K562 (cell line): ENCODE results near the gene PACSIN3. TPM values are rescaled to one million over a fixed set of nuclear protein-coding genes. Genes with fewer than 3 reads are reported as not detected.

Source experiments
- ATAC-seq: fragments of 200-7000 bp; cut with Tn5 transposase; 3 replicates; pipeline ENCODE4 v1.9.1; 2020; ENCODE audit warnings: moderate library complexity
- BruUV-seq: library from RNA; stranded (reverse); fragments of 400-500 nt; replicated peaks from 2 replicates; lab custom pipeline; 2021; lab: Mats Ljungman, UMichigan
- CTCF ChIA-PET: fragments of 300-600 bp; formaldehyde crosslinking; extraction: SDS; loops from one replicate; lab custom pipeline; 2021; ENCODE audit warnings: low intra/inter-chr PET ratio; lab: Yijun Ruan, JAX
- POLR2A ChIA-PET: fragments of 300-600, 350-650 bp; sonication (Branson Sonifier 250); formaldehyde crosslinking; extraction: SDS; loops from one replicate; lab custom pipeline; 2021; ENCODE audit warnings: antibody characterized with exemption, inconsistent platforms; lab: Yijun Ruan, JAX
- DNase-seq, 4 experiments: peaks; one replicate each; pipeline versions ENCODE4 v3.0.0 to v3.0.0-alpha.2; 2011 to 2018; ENCODE audit warnings: low spot score in 3 of 4, mixed read lengths in 3 of 4; ENCODE audit errors: extremely low read depth in 1 of 4
- FAIRE-seq: peaks from 2 replicates; lab custom pipeline; 2011; peaks lifted over from hg19 to GRCh38; lab: Jason Lieb, UNC
- H2AFZ ChIP-seq: 2 replicates; pipeline ENCODE4 v1.6.0; 2011; ENCODE audit warnings: low read depth, low read length, control low read depth, inconsistent platforms
- H3K27ac ChIP-seq: fragments of 200-600 bp; 3 replicates; pipeline ENCODE4 v1.8.0; 2011; ENCODE audit warnings: low read depth, mild to moderate bottlenecking, control low read depth, inconsistent platforms, low read length, moderate library complexity, mixed read lengths; ENCODE audit errors: extremely low read depth
- H3K27me3 ChIP-seq, 2 experiments: fragments of 300-600 bp in 1 of 2; 2 replicates in 1 of 2; 3 replicates in 1 of 2; pipeline versions ENCODE4 v1.6.0 to v1.8.0; 2011; ENCODE audit warnings: inconsistent platforms in 2 of 2, low read length in 2 of 2, mild to moderate bottlenecking in 1 of 2, mixed read lengths in 1 of 2, moderate library complexity in 1 of 2; ENCODE audit not compliant: control insufficient read depth in 2 of 2, insufficient read depth in 2 of 2
- H3K36me3 ChIP-seq: fragments of 300-600 bp; 3 replicates; pipeline ENCODE4 v1.8.0; 2011; ENCODE audit warnings: mild to moderate bottlenecking, low read length, inconsistent platforms; ENCODE audit not compliant: control insufficient read depth, insufficient read depth
- H3K4me1 ChIP-seq, 2 experiments: fragments of 200-600 bp in 1 of 2; replicated peaks in 1 of 2; 2 replicates in 1 of 2; 3 replicates in 1 of 2; pipeline versions ENCODE4 v1.5.1 to v1.8.0; 2011; ENCODE audit warnings: inconsistent platforms in 2 of 2, low read length in 2 of 2, mild to moderate bottlenecking in 1 of 2, mixed read lengths in 1 of 2, moderate library complexity in 1 of 2; ENCODE audit not compliant: control insufficient read depth in 2 of 2, insufficient read depth in 2 of 2
- H3K4me2 ChIP-seq: 2 replicates; pipeline ENCODE4 v1.6.1; 2011; ENCODE audit warnings: low read length, control low read depth, inconsistent platforms, mixed read lengths; ENCODE audit not compliant: insufficient read depth
- H3K4me3 ChIP-seq: fragments of 200-600 bp; sonication (generic), shearing (Covaris generic); 2 replicates; pipeline ENCODE4 v1.5.1; 2016; ENCODE audit warnings: control low read depth, inconsistent platforms
- H3K79me2 ChIP-seq: fragments of 200-600 bp; 3 replicates; pipeline ENCODE4 v1.8.0; 2011; ENCODE audit warnings: low read length, inconsistent platforms; ENCODE audit not compliant: control insufficient read depth, insufficient read depth
- H3K9ac ChIP-seq, 2 experiments: 2 replicates each; pipeline versions ENCODE4 v1.6.0 to v1.6.1; 2011; ENCODE audit warnings: low read depth in 2 of 2, low read length in 2 of 2, control low read depth in 1 of 2, inconsistent platforms in 1 of 2, mild to moderate bottlenecking in 1 of 2, mixed read lengths in 1 of 2; ENCODE audit not compliant: insufficient read depth in 1 of 2
- H3K9me1 ChIP-seq: one replicate; pipeline ENCODE4 v1.6.0; 2011; ENCODE audit warnings: inconsistent platforms, mild to moderate bottlenecking, low read length, moderate library complexity; ENCODE audit not compliant: control insufficient read depth, insufficient read depth
- H3K9me3 ChIP-seq: replicated peaks from 2 replicates; pipeline ENCODE4 v1.5.1; 2011; ENCODE audit warnings: low read depth, low read length, inconsistent platforms; ENCODE audit not compliant: control insufficient read depth, insufficient read depth
- H4K20me1 ChIP-seq: replicated peaks from 2 replicates; pipeline ENCODE4 v1.6.1; 2011; ENCODE audit warnings: low read length, inconsistent platforms, mixed read lengths; ENCODE audit not compliant: control insufficient read depth, insufficient read depth
- DDX20 ChIP-seq: fragments of 450-650 bp; IDR thresholded peaks from 2 replicates; pipeline ENCODE4 v1.6.1; 2016; ENCODE audit warnings: missing genetic modification characterization, low read depth, mild to moderate bottlenecking, missing compliant biosample characterization, moderate library complexity
- FOXP1 ChIP-seq: sonication (generic); formaldehyde crosslinking; IDR thresholded peaks from 2 replicates; pipeline ENCODE4 v1.8.0; 2022; ENCODE audit warnings: mild to moderate bottlenecking, missing genetic modification reagents
- ID3 ChIP-seq, 2 experiments: fragments of 250-450 bp in 1 of 2; fragments of 450-650 bp in 1 of 2; sonication (Bioruptor Pico) in 1 of 2; IDR thresholded peaks; 2 replicates each; pipeline versions ENCODE4 v1.6.1 to v1.8.0; 2016 to 2021; ENCODE audit warnings: mild to moderate bottlenecking in 2 of 2, moderate library complexity in 2 of 2, missing compliant biosample characterization in 1 of 2, missing genetic modification characterization in 1 of 2
- RBM22 ChIP-seq: fragments of 200-400 bp; formaldehyde crosslinking; IDR thresholded peaks from 2 replicates; pipeline ENCODE4 v1.6.1; 2018; ENCODE audit warnings: low read length, low read depth; ENCODE audit not compliant: poor library complexity, severe bottlenecking
- YBX1 ChIP-seq: fragments of 450-650 bp; IDR thresholded peaks from 2 replicates; pipeline ENCODE4 v1.7.1; 2016; ENCODE audit warnings: mild to moderate bottlenecking
- ZNF449 ChIP-seq: fragments of 250-450 bp; sonication (Bioruptor Pico); IDR thresholded peaks from 2 replicates; pipeline ENCODE4 v1.8.0; 2022; ENCODE audit warnings: moderate library complexity, mild to moderate bottlenecking, inconsistent platforms
- WGBS: fragments of 100-300 bp; shearing (Covaris generic); methylation state at CpG from one replicate; pipeline ENCODE4 v1.1.6; 2016; ENCODE audit warnings: low coverage, mixed read lengths; ENCODE audit not compliant: insufficient coverage; ENCODE audit errors: missing lambda C conversion rate; 5-methylcytosine and 5-hydroxymethylcytosine counted together
- in situ Hi-C: fragments of 300-500 bp; cut with MboI; formaldehyde crosslinking; loops from 4 replicates; pipeline ENCODE4 v1.15.0; 2018; ENCODE audit warnings: inconsistent platforms, mixed read lengths
- intact Hi-C: fragments of 100-400 bp; cut with micrococcal nuclease; formaldehyde crosslinking; loops from 2 replicates; pipeline ENCODE4 v1.14.2; 2022
- polyA plus RNA-seq, 8 experiments: library from polyadenylated mRNA; depleted of rRNA in 4 of 8; stranded (reverse) in 5 of 8; unstranded in 3 of 8; fragments of >200 nt; fragmentation: Nextera tagmentation in 2 of 8; fragmentation: Illumina TruSeq in 1 of 8; extraction: Ambion mirVana in 2 of 8; extraction: Trizol in 1 of 8; gene quantifications; 2 replicates each; pipeline versions ENCODE4 v1.2.1 to v1.2.3, GENCODE V29; 2011 to 2014; ENCODE audit warnings: inconsistent platforms in 1 of 8, missing spikeins in 1 of 8
- total RNA-seq, 7 experiments: library from RNA; depleted of rRNA in 6 of 7; stranded (reverse); fragments of >200 nt in 6 of 7; fragmentation: Illumina TruSeq in 2 of 7; extraction: Trizol in 2 of 7; gene quantifications; 2 replicates each; pipeline versions ENCODE4 v1.2.1 to v1.2.3, GENCODE V29; 2011 to 2021; ENCODE audit warnings: low replicate concordance in 1 of 7

Gene PACSIN3
- total and polyA plus RNA-seq, 9 of the 15 experiments (the other 6 are each of a cell fraction or from before 2014, with no cell fraction given), result 0.13 to 18.1 (median 7.1) TPM

DNA sequence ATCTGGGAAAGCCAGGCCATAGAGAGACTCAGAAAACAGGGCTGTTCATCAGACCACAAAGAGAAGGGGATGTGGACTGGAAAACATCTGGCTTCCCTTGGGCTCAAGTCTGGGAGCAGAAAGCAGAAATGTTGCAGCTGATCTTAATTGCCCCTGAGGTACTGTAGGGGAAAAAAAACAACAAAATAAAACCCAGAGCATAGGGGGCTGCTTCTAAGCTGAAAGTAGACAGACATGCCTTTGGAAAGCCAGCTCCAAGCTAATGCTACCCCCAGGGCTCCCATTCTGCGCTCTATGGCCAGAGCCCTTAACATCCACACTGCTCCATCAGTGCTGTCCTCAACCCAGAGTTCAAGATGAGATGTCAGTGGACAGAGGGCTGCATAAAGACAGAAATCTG, 2.0 kb upstream of the PACSIN3 start:
- Histone ChIP-seq H3K27me3 (peaks cover 2 to 7% of the 10 kb centered on the region in 2 experiments; a peak in 2 of 5 replicates), H3K36me3 (no peaks in the 10 kb centered on the region), H3K4me1 (peaks cover 7 to 33% of the 10 kb centered on the region in 2 experiments), H3K79me2 (no peaks in the 10 kb centered on the region), H3K9me1 (no peaks in the 10 kb centered on the region), H3K4me2 (no peak overlapping the region), H3K9me3 (no peaks in the 10 kb centered on the region), H3K27ac (no peak overlapping the region), H2AFZ (no peak overlapping the region), H3K9ac (no peak overlapping the region), H4K20me1 (no peaks in the 10 kb centered on the region), H3K4me3 (no peak overlapping the region)
- no peak for FAIRE-seq
- no TSS peak for BruUV-seq
- ChIA-PET POLR2A (interaction anchor here (0.7 to 2.4 kb wide), 4 partner anchors 10 to 531 kb away, joined by 3 to 11 read pairs (median 4); no protein-coding TSS in a partner anchor), CTCF (no interaction called here)
- DNase-seq, result no peak
- in situ Hi-C loops (no loop called here), intact Hi-C loops (no loop called here)
- TF ChIP-seq ID3 (CRISPR knock-in tag; IDR thresholded peaks at IDR 0.05) (no peak), ID3 (tag; IDR thresholded peaks at IDR 0.05) (no peak), YBX1 (no peak), ZNF449 (no peak), FOXP1 (CRISPR knock-in tag) (no peak), DDX20 (tag) (no peak), RBM22 (no peak)
- WGBS, result 64% methylated on average over 1 of the region's 1 CpG
- ATAC-seq, result no peak
